Muscle layer of colon (tissue), 2 donors: Measurements from ENCODE around the gene PSMD14.
A peak's percentile ranks its signal among the peaks of the same experiment; 100 is the strongest.
"Not testable (repeated sequence)": the region's sequence is repeated elsewhere in the genome, so short reads cannot be mapped to it uniquely, and the experiment has no call there.

ENCODE experiments used
- H3K27ac ChIP-seq: one replicate; pipeline ENCODE4 v1.7.0; 2013; ENCODE audit warnings: low read depth, mild to moderate bottlenecking, low read length, moderate library complexity
- H3K27me3 ChIP-seq, 2 donors: one replicate each; pipeline ENCODE4 v1.7.0; 2013; ENCODE audit warnings: low read length in 2 of 2, mild to moderate bottlenecking in 2 of 2; ENCODE audit not compliant: insufficient read depth in 2 of 2, control insufficient read depth in 1 of 2
- H3K36me3 ChIP-seq: one replicate; pipeline ENCODE4 v1.7.0; 2013; ENCODE audit warnings: mild to moderate bottlenecking, low read length; ENCODE audit not compliant: insufficient read depth
- H3K4me1 ChIP-seq: one replicate; pipeline ENCODE4 v1.7.0; 2013; ENCODE audit warnings: mild to moderate bottlenecking, low read length; ENCODE audit not compliant: insufficient read depth
- H3K4me3 ChIP-seq, 2 donors: one replicate each; pipeline ENCODE4 v1.7.0; 2013; ENCODE audit warnings: low read length in 2 of 2, low read depth in 1 of 2, mild to moderate bottlenecking in 1 of 2, moderate library complexity in 1 of 2
- H3K9ac ChIP-seq: one replicate; pipeline ENCODE4 v1.7.0; 2013; ENCODE audit warnings: low read length
- H3K9me3 ChIP-seq: one replicate; pipeline ENCODE4 v1.7.0; 2013; ENCODE audit warnings: mild to moderate bottlenecking, low read length
- donor health status: abdominal sarcoma.
- donor health status: Adenocarcinoma of cecum.

The PSMD14 gene

DNA sequence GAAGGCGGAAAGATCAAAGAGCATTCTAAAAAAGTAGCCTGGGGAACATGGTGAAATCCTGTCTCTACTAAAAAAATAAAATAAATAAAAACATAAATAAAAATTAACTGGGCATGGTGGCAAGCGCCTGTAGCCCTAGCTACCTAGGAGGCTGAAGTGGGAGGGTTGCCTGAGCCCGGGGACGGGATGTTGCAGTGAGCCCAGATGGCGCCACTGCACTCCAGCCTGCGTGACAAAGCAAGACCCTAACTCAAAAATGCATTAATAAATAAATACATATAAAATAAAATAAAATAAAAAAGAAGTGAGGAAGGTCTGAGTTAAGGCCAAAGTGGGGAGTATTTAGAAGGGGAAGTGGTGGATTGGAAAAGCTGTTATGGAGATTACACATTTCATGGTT, 1.3 kb upstream of the PSMD14 start:
- Histone ChIP-seq H3K9ac (no peak overlapping the region), H3K4me1 (peaks cover 16% of the 10 kb centered on the region), H3K27me3 (no peaks in the 10 kb centered on the region), H3K9me3 (no peaks in the 10 kb centered on the region), H3K27ac (no peak overlapping the region), H3K36me3 (no peaks in the 10 kb centered on the region), H3K4me3 (no peak overlapping the region)

DNA sequence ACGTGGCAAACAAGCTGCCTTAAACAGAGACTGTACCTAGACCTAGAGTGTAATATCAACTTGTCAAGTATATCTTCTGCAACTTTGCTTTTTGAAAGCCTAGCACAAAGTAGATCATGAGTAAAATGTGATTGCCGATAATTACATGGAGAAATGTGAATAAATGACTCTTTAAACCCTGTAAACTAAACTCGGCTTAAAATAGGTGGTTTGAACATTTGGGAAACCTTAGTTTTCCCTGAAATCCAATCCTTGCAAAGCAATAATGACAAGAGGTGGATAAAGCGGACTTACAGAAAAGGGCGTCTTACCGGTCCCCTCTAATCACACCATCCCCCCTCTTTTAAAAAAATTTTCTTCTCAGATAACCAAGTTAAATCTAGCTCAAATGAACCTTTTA, 549 bp upstream of the PSMD14 start:
- Histone ChIP-seq H3K27ac (peak overlapping the region; percentile 84), H3K9me3 (no peaks in the 10 kb centered on the region), H3K36me3 (no peaks in the 10 kb centered on the region), H3K4me3 (peak overlapping the region; percentile 55 to 79), H3K4me1 (peaks cover 16% of the 10 kb centered on the region), H3K27me3 (no peaks in the 10 kb centered on the region), H3K9ac (peak overlapping the region; percentile 59)

DNA sequence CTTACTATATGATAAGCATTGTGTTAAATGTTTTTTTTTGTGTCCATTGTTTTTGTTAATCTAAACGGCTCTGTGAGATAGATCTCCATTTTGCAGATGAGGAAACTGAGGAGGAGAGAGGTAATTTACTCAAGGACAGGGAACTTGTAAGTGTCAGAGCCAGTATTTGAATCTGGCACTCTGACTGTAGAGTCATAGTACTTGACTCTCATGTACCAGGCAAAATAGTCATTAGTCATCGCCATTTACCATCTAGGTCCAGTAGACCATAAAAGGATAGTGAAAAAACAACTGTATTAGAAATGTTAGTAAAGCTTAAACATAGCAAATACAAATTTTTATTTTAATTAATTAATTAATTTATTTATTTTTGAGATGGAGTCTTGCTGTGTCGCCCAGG, 4.8 kb downstream of the PSMD14 start:
- no peak overlapping the region for H3K4me3 ChIP-seq
- H3K9me3 ChIP-seq: no peaks in the 10 kb centered on the region
- H3K4me1 ChIP-seq: peaks cover 10% of the 10 kb centered on the region
- no peaks in the 10 kb centered on the region for H3K27me3 ChIP-seq
- H3K36me3 ChIP-seq: no peaks in the 10 kb centered on the region
- H3K27ac ChIP-seq: no peak overlapping the region
- no peak overlapping the region for H3K9ac ChIP-seq

DNA sequence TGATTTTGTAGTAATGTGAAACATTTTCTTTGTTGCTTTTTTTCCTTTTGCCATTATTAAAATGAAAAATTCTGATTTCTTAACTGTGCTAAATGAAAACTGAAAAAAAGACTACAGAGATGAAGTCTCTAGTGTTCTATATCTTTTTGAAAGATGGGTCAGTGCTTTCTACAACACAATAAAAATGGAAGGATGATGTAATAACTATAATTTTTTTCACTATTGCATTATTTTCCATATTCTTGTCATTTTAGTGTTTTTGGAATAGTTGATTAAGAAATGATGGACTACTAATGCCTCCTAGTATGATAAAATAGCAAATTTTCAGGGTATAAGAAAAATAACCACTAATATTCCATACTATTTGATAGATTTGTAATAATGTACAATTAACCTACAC, 7.2 kb downstream of the PSMD14 start:
- H3K4me3 ChIP-seq: no peak overlapping the region
- no peaks in the 10 kb centered on the region for H3K9me3 ChIP-seq
- no peak overlapping the region for H3K9ac ChIP-seq
- no peak overlapping the region for H3K27ac ChIP-seq
- H3K36me3 ChIP-seq: no peaks in the 10 kb centered on the region
- H3K27me3 ChIP-seq: no peaks in the 10 kb centered on the region
- no peaks in the 10 kb centered on the region for H3K4me1 ChIP-seq

DNA sequence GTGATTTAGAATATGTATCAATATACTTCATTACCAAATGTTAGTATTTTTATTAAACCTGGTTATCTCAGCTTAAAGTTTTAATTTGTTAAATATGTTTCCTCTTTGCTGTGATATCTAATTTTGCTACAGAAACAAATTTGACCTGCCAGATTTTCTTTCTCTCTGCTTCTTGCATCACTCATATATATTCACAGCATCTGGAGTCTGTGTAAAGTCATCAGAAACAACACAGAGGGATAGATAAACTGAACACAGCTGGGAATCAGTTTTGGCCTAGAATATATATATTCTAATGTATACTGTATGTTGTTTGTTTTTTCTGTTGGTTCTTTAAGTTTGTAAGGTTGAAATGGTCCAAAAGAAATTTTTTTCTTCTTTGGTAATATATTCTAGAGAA, 8.5 kb downstream of the PSMD14 start:
- Histone ChIP-seq H3K4me1 (no peaks in the 10 kb centered on the region), H3K36me3 (peaks cover 4% of the 10 kb centered on the region), H3K27ac (no peak overlapping the region), H3K9me3 (no peaks in the 10 kb centered on the region), H3K4me3 (no peak overlapping the region), H3K27me3 (no peaks in the 10 kb centered on the region), H3K9ac (no peak overlapping the region)

DNA sequence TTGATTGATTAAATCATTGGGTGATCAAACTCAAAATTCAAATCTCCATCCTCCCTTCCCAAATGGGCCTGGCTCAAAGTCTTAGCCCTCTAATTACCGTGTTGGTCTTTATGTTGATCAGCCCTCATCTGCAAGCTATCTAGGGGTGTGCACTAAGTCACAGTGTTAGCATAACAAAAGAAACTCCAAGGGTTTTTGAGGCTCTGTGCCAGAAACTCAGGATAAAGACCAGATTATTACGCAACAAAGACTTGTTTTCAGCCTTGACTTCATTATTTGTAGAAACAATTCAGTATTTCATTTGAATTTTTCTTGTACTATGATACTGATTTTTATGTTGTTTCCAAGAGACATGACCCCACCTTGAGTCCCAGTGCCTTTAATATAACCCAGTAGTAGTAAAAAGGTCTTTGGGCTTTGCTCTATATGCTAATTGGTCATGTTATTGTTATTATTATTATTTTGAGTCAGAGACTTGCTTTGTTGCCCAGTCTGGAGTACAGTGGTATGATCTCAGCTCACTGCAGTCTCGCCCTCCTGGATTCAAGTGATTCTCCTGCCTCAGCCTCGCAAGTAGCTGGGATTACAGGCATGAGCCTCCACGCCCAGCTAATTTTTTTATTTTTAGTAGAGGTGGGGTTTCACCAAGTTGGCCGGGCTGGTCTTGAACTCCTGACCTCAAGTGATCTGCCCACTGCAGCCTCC, 13.9 kb downstream of the PSMD14 start:
- no peak overlapping the region for H3K9ac ChIP-seq
- peaks cover 6% of the 10 kb centered on the region for H3K36me3 ChIP-seq
- no peaks in the 10 kb centered on the region for H3K9me3 ChIP-seq
- no peaks in the 10 kb centered on the region for H3K4me1 ChIP-seq
- no peak overlapping the region for H3K4me3 ChIP-seq
- no peaks in the 10 kb centered on the region for H3K27me3 ChIP-seq
- no peak overlapping the region for H3K27ac ChIP-seq

DNA sequence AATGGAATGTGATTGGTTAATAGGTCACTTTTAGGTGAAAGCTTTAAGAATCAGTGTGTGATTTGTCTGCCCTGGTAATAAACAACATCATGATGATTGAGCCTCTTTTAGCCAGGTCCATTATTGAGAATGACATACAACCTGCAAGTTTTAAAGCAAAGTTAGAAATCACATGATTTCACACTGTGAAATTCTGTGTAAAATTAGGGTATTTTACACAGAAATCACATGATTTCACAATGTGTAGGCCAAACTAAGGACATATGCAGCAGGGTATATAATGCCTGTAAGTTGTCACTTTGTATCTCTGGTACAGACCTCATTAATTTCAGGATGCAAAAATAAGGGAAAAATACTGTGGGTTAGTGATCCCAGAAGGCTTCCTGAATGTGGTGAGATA, 16.7 kb downstream of the PSMD14 start:
- Histone ChIP-seq H3K27ac (no peak overlapping the region), H3K4me3 (no peak overlapping the region), H3K36me3 (peaks cover 6% of the 10 kb centered on the region), H3K9me3 (no peaks in the 10 kb centered on the region), H3K9ac (no peak overlapping the region), H3K27me3 (no peaks in the 10 kb centered on the region), H3K4me1 (no peaks in the 10 kb centered on the region)

DNA sequence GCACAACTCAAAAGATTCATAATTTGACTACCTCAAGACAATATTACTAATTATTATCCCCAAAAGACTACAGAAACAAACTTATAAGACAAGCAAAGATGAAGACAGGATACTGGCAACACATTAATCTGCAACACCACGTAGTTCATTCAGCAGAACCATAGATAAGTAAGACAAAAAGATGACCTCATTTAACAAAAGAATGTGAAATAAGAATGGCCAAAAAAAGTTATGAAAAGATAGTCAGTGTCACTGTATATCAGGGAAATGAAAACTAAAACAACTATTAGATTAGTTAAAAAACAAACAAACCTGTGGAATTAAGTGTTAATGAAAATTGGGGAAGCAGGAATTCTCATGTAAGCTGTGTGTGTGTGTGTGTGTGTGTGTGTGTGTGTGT, 19.4 kb downstream of the PSMD14 start:
- Histone ChIP-seq H3K27ac (no peak overlapping the region), H3K4me1 (no peaks in the 10 kb centered on the region), H3K4me3 (no peak overlapping the region), H3K27me3 (no peaks in the 10 kb centered on the region), H3K9ac (no peak overlapping the region), H3K9me3 (no peaks in the 10 kb centered on the region), H3K36me3 (no peaks in the 10 kb centered on the region)

DNA sequence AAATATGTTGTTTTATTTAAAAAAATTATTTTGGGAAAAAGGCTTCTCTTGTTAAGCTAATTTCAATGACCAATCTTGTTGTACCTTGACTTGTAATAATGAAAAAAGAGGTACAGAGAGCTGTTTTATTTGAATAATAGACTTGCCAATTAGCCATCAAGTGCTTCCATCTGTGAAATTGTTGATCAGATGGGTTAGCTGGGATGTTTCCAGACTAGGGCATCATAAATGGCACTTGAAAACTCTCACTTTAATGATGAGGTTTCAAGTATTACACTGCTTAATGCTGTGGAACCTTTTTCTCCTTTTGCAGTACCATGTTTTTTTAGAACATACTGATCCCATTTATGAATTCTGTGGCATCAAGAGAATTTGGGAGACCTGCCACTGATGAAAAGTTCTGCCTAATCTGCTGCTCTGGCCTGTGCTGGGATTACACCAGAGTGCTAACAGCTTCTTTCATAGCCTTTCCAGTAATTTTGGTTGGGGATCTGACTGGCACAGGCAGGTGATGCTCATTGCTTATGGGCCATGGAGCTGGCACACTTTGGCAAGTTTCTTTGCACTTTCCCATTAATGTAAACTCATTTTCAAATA, 24.2 kb downstream of the PSMD14 start:
- Histone ChIP-seq H3K27ac (no peak overlapping the region), H3K9ac (no peak overlapping the region), H3K4me1 (peaks cover 4% of the 10 kb centered on the region), H3K27me3 (no peaks in the 10 kb centered on the region), H3K9me3 (no peaks in the 10 kb centered on the region), H3K4me3 (no peak overlapping the region), H3K36me3 (no peaks in the 10 kb centered on the region)

DNA sequence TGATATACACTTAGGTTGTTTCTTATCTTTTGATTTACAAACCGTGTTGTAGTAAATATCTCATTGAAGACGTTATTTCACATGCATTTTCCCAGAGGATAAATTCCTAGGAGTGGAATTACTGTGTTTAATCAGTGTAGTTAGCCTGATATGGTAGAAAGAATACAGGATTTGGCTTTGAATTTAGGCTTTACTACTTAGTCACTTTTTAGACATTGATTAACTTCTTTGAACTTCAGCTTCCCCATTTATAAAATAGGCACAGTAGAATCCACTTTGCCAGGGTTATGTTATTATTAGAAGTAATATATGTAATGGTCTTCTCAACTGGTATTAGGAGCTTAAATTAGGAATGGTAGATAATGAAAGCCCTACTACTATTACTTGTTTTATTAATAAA, 27.4 kb downstream of the PSMD14 start:
- Histone ChIP-seq H3K9me3 (no peaks in the 10 kb centered on the region), H3K27me3 (no peaks in the 10 kb centered on the region), H3K4me3 (no peak overlapping the region), H3K36me3 (no peaks in the 10 kb centered on the region), H3K9ac (no peak overlapping the region), H3K27ac (no peak overlapping the region), H3K4me1 (peaks cover 4% of the 10 kb centered on the region)

DNA sequence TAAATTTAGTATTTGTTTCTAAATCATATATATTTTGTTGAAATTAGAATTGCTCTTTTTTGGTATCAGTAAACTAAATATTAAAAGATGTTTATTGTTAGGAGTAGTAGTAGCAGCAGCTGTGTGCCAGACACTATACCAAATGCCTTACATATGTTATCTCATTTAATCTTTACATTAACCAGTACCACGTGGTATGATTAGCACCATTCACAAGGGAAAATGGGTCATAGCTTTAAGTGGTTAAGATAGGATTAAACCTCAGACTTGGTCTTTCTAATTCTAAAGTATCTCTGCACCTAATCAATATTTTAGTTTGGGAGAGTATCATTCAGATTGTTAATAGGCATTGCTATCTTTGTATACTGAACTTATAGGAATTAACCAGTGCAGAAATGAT, 29.0 kb downstream of the PSMD14 start:
- Histone ChIP-seq H3K27me3 (no peaks in the 10 kb centered on the region), H3K9ac (no peak overlapping the region), H3K36me3 (no peaks in the 10 kb centered on the region), H3K9me3 (no peaks in the 10 kb centered on the region), H3K27ac (no peak overlapping the region), H3K4me1 (peaks cover 4% of the 10 kb centered on the region), H3K4me3 (no peak overlapping the region)

DNA sequence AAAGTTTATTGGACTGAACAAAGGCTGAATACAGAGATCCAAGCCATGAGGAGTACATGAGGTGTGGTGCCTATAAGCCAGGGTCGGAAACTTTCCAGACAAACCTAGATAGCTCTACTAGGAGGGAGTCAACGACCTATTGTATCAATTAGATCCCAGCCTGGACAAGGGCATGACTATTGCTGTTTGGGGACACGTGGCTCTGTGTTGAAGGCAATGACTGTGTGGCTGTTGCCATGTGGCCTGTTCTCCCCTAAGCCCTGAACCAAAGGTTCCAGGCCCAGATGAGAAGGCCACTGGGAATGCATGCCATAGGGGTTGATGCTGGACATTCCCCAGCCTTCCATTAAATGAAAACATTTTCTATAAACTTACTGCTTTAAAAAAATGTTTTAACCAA, 31.3 kb downstream of the PSMD14 start:
- H3K9me3 ChIP-seq, H3K9ac ChIP-seq, H3K27ac ChIP-seq, H3K27me3 ChIP-seq, H3K36me3 ChIP-seq, H3K4me3 ChIP-seq, H3K4me1 ChIP-seq: not testable (repeated sequence)
